Forelimb muscle (tissue), 1 donor: ENCODE data around the gene PTPRG. TPM values are rescaled to one million over a fixed set of nuclear protein-coding genes. Genes with fewer than 3 reads are reported as not detected.

Experiments used
- DNase-seq: peaks from one replicate; pipeline ENCODE4 v3.0.0-alpha.2; 2013; ENCODE audit warnings: low read depth
- polyA plus RNA-seq: library from polyadenylated mRNA; unstranded; fragments of 120-200 nt; gene quantifications from one replicate; pipeline ENCODE4 v1.2.1, GENCODE V29; 2013; ENCODE audit not compliant: insufficient read length

The PTPRG gene
- polyA plus RNA-seq, 1 donor: 24.2 TPM

- DNase-seq: no peak
Measured at GRCh38 chr3:62144482-62144881, 583.1 kb downstream of the PTPRG start.

- DNase-seq: no peak
Measured at GRCh38 chr3:62145086-62145757, 583.9 kb downstream of the PTPRG start.

DNA sequence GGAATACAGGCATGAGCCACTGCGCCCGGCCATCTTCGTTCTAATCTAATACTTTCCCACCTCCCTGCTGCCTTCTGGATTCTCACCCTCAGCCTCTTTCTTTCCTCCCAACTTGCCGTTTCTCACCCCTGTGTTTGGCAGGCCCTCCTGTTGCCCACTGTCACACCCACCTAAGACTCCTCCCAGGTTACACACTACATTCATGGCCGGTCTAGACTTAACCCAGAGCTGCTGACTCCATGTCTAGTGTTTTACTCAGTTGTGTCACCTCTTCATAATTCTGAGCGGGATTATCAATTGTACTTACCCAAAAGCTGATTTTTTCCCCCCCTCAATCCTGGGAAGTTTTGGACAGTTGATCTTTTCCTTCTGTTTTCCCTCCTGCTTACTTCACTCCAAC, 588.2 kb downstream of the PTPRG start:
- DNase-seq: no peak

GRCh38 chr3:62149962-62150361, 588.6 kb downstream of the PTPRG start:
- no peak for DNase-seq

- DNase-seq: no peak
Measured at GRCh38 chr3:62151591-62151990, 590.2 kb downstream of the PTPRG start.

DNA sequence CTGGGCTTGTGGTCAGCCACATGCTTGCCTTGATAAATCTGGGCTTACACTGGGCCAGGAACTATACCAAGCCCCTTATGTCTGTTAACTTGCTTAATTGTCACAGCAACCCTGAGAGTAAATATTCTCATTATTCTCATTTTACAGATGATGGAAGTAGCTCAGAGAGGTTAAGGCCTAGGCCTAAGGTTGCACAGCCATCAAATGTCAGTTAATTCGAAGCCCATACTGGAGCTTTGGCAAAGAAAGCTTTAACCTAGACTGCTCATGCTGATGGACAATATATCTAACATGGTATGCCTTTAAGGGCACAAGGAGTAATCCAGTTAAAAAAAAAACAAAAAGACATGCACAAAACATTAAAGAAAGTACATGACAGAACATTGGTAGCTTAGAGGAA, 591.9 kb downstream of the PTPRG start:
- DNase-seq: no peak

- DNase-seq: no peak
Measured at GRCh38 chr3:62154457-62155148, 593.2 kb downstream of the PTPRG start.

DNA sequence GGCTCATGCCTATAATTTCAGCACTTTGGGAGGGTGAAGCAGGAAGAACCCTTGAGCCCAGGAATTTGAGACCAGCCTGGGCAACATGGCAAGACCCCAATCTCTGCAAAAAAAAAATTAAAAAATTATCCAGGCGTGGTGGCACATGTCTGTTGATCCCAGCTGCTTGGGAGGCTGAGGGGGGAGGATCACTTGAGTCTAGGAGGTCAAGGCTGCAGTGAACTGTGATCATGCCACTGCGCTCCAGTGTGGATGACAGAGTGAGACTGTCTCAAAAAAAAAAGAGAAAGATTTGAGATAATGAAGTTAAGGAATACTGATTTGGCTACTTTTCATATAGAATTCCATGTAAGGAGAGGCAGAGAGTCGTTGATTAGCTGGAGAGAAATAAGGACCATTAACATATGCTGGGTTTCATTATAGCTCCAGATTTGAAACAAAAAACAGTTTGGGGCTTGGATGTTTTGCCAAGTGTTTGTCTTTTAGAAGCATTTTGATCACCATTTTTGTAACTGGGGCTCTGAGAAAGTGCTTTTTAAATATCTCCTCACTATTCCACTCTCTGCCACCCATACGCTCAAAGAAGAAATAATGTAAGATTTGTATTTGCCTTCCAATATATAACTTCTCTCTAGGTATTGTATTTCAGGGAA, 597.8 kb downstream of the PTPRG start:
- no peak for DNase-seq

- peak; percentile 13 for DNase-seq
Measured at GRCh38 chr3:62159709-62160092, 598.3 kb downstream of the PTPRG start.

DNA sequence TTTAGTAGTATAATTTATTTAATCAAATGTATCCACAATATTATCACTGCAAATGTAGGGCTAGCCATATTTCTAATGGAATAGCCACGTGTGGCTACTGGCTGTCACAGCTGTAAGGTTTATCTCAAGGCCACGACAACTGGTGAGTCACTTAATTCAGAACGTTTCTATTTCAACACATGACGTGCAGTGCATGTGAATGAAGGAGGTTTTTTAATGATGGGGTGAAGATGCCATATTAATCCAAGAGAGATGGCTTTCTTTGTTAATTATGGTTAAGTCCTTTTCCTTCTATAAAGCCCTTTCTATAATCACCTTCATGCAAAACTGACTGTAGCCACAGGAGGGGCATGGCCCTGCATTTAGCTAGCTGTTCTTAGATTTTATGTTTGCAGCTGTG, 600.0 kb downstream of the PTPRG start:
- no peak for DNase-seq

GRCh38 chr3:62164196-62164595, 602.8 kb downstream of the PTPRG start:
- no peak for DNase-seq

GRCh38 chr3:62164746-62165145, 603.4 kb downstream of the PTPRG start:
- DNase-seq: no peak

DNA sequence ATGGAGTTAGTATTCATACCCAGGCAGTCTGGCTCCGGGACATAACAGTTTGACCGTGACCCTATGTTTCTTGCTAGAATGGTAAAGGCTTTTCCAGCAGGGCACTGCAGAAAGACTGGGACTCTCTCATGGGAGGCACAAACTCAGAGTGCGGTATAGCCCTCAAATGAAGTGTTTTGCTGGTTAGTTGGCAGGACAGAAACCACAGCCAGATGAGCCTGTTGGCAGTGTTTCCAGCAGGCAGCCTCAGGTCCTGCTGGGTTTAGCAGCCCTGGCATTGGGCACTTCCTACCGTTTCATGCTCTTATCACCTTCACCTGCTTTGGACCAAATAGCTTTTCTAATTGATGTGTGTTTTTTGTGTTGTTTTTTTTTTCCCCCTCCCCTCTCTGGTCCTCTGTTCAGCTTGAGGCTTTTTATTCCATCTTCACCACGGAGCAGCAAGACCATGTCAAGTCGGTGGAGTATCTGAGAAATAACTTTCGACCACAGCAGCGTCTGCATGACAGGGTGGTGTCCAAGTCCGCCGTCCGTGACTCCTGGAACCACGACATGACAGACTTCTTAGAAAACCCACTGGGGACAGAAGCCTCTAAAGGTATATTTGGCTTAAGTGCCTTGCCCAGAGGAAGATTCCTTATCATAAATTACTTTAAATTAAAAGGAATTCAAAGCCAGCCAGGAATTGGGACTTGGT, 606.3 kb downstream of the PTPRG start:
- no peak for DNase-seq

DNA sequence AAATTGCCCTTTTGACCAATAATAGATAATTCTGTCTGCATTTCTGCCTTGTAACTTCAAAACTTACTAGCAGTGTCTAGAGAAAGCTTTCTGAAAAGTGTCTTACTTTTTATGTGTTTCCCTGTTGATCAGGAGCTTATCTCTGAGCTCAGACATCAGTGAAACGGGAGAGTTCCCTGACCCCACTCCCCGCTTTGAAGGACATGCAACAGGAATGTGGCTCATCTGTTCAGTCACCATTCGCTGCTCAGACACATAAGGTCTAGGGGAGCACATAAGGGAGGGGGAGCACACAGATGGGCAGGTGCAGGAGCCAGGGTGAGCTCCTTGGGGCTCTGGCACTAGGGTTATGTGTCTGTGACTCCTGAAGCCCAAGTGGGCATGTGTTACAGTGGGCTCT, 607.0 kb downstream of the PTPRG start:
- DNase-seq: no peak

DNA sequence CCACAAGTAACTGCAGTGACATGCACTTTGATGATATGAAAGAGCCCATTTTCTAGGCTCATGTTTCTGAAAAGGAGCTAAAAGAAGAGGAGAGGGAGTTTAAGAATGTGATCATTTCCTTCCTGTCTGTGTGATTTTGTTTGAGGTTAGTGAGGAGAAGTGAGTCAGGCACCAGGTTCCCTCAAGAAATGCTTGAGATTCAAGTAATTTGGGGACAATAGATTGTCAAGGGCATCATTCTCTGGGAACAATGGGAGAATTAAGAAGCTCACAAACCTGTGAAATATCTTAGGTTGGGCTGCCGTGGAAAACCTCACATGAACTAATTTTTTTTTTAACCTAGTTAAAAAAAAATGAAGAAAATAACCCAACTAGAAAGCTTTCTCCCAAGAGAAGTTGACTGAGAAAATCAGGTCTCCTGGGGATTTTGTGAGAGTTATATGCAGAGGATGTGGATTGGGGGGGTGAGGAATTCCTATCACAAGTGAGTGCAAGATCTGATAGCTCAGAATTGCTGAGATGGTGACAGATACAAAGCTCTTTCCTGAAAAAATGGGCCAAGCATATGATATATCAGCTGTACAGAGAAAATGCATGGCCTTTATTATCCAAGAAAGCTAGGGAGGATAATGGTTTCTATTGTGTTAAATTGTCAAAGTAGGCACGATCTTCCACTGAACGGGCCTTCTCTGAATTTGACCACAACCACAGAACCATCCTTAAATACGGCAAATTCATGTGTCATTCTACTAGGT, 608.7 kb downstream of the PTPRG start:
- no peak for DNase-seq

GRCh38 chr3:62171789-62172188, 610.4 kb downstream of the PTPRG start:
- no peak for DNase-seq

GRCh38 chr3:62172199-62172598, 610.8 kb downstream of the PTPRG start:
- DNase-seq: no peak

GRCh38 chr3:62173939-62174515, 612.7 kb downstream of the PTPRG start:
- DNase-seq: no peak

- DNase-seq: no peak
Measured at GRCh38 chr3:62175161-62175560, 613.8 kb downstream of the PTPRG start.

DNA sequence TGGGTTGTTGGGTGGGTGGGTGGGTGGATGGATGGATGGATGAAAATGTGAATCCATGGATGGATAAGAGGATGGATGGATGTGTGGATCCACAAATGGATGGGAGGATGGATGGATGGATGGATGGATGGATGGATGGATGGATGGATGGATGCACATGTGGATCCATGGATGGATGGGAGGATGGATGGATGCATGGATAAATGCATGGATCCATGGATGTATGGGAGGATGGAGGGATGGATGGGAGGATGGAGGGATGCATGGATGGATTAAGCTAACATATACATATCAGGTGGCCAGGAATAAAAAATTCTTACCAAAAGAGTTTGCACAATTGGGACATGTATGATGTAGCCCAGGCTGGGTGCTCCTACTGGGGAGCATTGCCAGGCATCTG, 616.7 kb downstream of the PTPRG start:
- no peak for DNase-seq
